Occipital lobe (tissue), 2 donors: ENCODE data around the gene DPH6. TPM values are rescaled to one million over a fixed set of nuclear protein-coding genes. Genes with fewer than 3 reads are reported as not detected.
"Not testable (repeated sequence)": the region's sequence is repeated elsewhere in the genome, so short reads cannot be mapped to it uniquely, and the experiment has no call there.

Experiments
- DNase-seq: peaks from one replicate; lab custom pipeline; 2025; lab: John Stamatoyannopoulos, UW
- total RNA-seq: library from RNA; depleted of rRNA; stranded (reverse); fragments of >200 nt; gene quantifications from one replicate; pipeline ENCODE4 v1.2.3, GENCODE V29; 2014

The DPH6 gene, protein sequence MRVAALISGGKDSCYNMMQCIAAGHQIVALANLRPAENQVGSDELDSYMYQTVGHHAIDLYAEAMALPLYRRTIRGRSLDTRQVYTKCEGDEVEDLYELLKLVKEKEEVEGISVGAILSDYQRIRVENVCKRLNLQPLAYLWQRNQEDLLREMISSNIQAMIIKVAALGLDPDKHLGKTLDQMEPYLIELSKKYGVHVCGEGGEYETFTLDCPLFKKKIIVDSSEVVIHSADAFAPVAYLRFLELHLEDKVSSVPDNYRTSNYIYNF
- 12.9 TPM for total RNA-seq

DNA sequence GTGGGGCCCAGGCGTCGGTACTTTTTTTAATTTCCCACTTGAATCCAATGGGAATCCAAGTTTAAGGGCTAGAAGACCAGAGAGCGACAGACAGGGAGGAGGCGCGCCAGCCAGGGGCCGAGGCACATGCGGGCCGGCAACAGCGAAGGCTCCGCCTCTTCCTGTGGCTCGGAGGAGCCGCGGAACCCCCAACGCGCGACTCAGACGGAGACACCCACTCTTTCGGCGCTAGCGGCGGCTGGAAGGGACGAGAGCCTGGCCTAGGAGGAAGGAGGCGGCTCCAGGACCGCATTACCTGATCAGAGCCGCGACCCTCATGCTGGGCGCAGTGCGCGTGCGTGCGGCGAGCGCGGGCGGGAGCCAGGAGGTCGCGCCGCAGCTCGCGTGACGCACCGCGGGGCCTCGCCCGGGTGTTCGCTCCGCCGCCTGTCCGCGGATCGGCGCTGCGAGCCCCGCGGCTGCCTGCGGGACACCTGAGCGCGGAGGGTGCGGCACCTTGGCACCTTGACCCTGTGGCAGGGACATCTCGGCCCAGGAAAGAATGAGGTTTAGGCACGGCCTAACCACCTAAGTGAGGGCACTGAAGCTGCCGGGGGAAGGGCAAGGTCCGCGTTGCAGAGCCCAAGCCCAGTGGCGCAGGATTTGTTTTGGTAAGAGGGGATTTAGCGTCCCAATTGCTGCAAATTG lies at the start of gene DPH6:
Gene DPH6, minus strand, starts transcription at position 342 of the 687 bp plus-strand sequence. Its CDS starts 24 bp downstream, at position 318.
- DNase-seq = peak; percentile 75

DNA sequence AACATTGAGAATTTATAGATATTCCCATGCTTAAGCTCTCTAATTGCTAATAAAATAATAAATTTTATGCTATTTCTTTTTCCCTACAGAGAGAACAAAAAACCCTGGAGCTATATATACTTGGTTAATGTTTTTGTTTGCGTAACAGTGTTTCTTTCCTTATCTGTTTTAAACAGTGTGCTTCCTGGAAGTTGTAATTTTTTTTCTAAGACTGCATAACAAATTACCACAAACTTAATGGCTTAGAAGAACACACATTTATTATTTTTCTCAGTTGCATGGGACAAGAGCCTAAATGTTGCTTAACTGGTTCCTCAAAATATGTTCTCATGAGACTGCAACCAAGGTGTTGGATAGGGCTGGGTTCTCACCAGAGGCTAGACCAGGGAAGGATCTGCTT lies 49.7 kb upstream of the DPH6 start:
- DNase-seq = no peak

DNA sequence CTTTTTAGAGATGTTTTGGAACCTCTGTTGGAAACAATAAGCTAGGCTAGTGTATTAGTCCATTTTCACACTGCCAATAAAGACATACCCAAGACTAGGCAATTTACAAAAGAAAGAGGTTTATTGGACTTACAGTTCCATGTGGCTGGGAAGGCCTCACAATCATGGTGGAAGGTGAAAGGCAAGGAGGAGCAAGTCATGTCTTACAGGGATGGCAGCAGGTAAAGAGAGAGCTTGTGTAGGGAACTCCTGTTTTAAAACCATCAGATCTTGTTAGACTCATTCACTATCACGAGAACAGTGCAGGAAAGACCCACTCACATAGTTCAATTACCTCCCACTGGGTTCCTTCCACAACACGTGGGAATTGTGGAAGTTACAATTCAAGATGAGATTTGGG lies 46.0 kb upstream of the DPH6 start:
- not testable (repeated sequence) for DNase-seq

DNA sequence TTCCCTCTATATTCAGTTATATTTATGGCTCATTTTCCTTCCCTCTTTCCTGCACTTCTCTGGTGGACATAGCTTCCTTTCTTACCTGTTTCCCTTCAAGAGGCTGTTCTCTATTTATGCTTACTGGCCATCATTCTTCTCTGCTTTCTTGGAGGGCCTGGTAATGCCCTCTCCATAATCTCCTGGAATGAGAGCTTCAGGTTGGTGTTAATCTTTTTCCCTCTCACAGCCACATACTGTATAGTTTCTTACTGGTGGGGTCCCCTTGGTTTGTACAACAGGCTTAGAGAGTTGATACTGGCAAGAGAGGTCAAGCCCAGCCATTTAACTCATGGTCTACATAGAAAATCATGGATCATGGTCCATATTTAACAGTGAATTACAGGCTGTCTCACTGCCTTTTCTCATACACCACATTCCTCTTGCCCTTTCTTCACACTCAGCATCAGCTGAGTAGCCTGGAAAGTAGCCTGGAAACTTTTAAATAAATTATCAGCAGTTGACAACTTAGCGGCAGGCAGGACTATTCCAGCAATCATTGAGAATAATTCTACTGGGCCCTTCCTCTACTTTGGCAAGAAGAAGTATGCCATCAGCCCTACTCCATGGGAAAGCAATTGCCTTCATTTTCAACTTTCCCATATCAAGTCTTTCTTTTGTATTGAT lies 38.0 kb upstream of the DPH6 start:
- DNase-seq = no peak

DNA sequence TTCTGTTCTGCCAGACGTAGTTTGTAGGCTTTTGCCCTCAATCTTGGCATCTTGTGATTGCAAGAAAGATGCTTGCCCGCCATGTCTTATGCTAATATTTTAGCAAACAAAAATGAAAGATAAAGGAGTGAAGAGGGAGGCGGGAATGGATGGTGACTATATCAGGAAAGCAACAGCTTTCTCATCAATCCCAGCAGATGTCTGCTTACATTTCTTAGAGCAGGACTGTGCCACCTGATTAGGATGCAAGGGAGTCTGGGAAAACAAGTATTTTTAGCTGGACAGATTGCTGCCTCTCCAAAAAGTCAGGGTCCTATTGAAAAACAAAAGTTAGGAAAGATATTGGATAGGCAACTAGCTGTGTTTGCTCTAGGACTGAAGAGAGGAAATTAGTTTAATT lies 34.6 kb upstream of the DPH6 start:
- no peak for DNase-seq

DNA sequence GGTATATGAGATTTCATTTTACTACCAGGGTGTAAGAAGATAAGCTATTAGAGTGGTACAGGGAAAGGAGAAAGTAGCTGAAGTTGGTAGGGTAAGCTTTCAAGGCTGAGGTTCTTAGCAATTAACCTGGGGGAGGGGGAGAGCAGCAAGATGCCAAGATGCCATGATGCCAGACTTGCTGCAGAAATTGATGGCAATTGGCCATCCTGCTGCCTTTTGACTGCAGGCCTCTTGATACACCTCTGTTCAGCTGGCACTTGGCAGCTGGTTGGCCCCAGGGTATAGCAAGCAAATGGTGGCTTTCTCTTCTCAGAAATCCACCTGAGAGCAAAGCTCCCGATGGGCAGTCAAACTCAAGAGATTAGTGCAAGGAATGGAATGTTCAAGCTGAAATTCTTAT lies 21.4 kb upstream of the DPH6 start:
- DNase-seq = no peak

DNA sequence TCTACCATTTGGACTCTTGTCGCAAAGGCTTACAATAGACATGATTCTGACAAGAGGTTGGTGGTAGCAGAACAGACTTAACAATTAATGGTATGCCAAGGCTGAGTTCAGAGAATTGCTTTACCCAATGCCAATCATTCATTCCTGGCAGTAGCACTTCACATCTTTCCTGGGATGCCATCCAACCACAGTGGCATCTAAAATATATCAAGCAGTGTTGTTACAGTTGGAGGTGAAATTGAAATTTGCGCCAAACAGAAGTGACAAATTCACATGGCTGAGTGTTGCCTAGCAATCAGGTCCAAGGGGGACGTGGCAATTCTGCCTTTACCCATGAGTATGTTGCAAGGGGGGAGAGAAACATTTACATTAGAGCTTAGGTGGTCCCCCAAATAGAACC lies 21.0 kb upstream of the DPH6 start:
- DNase-seq = no peak

DNA sequence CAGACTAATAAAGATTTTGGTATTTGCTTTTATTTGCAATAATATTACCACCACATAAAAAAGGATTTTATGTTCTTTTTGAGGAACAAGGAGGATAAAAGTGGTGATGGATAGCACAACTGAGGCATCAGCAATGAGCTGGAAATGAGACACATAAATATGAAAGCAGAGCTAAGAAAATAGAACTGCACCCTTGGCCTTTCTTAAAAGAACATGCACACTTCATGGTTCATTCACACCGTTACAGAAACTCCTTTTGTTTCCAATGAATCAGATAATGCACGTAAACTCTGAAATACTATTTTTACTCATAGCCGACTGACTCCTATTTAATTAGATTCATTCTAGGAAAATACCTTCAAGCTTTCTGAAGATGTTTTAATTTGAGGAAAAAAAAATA lies 19.9 kb upstream of the DPH6 start:
- no peak for DNase-seq

DNA sequence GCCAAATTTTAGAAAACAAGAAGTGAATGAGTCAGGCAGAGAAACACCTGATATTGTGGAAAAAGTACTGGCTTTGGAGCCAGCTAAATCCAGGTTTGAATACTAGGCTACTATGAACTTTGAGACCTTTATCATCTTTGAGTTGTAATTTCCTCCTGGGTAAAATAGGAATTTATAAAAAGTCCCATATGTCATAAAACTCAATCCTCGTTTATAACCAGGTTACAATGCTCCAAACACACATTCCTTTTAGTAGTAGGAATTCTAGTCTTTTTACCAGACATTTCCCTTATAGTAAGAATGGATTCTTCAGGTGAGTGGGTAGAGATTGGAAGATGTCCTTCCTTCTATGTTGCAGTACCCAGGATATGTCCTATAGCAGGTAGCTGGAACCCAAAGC lies 16.7 kb upstream of the DPH6 start:
- DNase-seq = no peak

DNA sequence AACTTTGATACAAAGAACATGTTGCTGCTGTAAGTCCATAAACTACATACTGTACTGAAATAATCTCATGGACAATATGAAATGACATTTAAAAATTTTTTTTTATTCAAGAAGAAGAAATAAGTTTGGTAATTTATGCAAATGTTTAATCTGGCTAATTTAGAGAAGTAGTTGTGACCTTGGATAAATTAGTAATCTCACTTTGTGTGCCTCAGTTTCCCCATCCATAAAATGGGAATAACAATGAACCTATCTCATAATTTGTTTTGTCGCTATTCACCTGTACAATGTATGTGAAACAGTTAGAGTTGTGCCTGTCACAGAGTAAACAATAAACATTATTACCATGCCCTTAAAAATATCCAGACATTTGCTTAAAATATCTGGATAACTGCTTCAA lies 15.3 kb upstream of the DPH6 start:
- DNase-seq = no peak

DNA sequence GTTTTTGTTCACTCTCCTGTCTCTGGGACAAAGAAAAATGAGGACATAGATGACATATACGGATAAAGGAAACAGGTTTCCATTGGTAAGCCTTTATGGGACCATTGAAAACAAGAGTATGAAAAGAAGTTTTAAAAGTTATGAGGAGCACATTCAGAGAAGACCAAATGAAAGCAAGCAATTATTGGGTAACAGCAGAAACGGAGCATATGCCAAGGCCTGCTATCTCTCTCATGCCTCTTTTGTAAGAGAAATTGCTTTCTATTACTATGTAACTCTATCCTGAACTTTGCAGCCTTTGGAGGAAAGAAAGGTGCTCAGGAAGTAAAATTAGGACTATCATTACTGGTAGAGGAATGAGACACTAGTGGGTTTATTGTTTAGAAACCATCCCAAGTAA lies 14.9 kb upstream of the DPH6 start:
- DNase-seq = no peak

DNA sequence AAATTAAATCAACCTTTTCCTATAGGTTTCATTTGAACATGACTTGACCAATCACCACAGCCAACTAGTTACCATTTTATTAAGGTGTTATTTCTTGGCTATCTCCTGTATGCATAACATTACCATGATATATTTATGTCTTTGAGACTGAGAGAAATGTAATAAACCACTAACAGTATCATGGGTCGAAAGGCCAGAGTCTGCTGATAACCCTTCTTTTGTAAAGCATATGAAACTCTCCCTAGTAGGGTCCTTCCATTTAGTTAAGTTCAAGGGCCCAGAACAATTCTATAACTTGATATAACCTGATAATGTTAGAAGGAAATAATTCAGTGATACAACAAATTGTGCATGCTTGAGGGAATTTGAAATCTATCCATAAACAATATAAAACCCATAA lies 14.3 kb upstream of the DPH6 start:
- DNase-seq = no peak

DNA sequence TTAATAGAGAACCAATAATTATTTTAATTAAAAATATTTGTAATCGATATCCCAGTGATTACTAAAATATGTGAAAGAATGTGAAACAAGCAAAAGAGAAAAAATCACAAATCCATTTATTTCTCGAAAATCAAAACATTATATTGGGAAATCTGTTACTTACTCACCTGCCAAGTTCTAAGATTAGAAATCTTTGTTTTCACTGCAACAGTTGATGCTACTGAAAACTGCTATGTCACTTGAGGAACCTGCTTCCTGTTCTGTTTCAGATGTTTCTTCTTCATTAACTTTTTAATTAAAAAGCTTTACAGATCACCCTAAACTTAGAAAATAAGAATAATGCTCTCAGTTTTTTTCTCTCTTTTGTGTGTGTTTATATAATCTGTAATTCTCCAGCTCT lies 13.7 kb upstream of the DPH6 start:
- DNase-seq = no peak

DNA sequence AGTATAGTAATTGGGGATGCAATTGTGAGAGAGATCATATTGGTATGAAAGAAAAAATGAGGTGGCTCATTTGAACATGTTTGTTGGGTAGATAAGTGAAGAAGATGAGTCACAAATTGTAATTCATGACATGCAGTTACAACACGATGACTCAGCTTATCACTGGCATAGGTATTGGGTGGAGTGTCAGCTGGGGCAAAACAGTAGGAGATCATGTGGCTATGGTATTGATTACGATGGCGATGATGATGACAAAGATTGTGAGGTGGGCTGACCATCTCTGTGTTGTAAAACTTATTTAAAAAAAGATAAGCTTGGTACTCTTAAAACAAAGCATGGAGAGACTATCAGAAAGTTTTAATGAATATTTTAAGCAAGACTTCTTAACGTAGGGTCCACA lies 11.6 kb upstream of the DPH6 start:
- DNase-seq = no peak

DNA sequence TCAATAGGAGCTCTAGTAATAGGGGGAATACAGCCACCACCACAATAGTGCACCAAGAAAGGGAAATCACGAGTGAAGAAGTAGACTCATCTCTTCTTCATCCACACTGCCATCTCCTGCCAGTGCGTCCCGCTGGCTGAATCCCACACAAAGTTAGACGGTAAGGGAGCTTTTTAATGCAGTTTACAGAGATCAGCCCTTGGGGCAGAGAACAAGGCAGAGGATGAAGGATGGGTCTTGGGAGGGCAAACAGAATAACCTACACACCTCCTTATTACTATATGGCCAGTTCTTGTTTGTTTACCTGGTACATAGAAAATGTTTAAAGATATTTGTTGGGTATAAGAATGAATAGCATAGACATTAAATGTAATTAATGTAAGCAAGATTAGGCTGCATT lies 11.0 kb upstream of the DPH6 start:
- DNase-seq = no peak

DNA sequence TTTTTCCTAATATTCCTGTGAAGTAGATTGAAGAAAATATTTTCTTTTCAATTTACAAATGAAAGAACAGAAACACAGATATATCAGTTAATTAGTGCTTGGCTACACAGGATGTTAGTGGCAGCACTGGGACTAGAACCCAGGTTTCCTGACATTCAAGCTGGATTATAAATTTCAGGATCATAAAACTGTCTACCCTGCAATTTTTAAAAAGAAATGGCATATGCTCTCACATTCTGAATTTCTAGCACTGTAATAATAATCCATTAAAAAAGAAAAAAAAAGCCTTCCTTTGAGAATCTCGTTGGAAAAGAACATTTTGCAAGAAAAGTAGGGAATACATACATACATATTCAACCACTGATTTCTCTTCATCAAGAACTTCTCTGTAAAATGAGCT lies 9.3 kb upstream of the DPH6 start:
- no peak for DNase-seq

DNA sequence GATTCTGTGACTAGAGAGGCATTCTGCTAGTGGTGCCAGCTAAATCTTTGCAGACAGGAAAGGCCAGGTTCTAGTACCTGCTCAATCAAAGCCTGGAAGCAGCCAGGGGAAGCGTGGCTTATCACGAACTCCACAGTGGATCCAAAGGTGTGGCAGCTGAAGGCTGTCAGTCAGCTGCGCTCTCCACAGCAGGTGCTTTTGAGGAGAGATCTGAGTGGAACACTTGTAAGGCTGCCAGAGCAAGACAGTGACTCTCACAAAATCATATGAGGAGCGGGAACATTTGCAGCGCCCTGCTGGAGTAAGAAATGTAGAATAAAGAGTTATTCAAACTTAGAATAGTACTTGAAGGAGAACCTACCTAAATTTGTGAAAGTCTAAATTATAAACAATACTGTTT lies 5.0 kb upstream of the DPH6 start:
- no peak for DNase-seq

DNA sequence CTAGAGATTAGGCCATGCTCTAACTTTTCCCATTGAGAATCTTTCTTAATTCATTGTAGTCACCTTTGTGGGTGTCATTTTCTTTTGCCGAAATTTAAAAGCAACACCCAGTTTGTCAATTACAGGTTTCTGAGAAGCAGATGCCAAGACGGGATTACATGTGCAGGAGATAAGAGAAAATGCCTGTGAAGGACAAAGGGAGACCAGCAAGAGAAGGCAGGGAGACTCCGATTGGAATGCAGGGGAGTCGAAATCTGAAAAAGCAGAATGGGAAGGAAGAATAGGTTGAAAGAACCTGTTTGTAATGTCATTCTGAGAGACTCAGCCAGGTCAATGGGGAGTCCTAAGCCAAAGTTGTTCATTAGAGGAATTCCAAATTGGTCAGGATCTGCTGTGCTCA lies 3.6 kb upstream of the DPH6 start:
- no peak for DNase-seq

DNA sequence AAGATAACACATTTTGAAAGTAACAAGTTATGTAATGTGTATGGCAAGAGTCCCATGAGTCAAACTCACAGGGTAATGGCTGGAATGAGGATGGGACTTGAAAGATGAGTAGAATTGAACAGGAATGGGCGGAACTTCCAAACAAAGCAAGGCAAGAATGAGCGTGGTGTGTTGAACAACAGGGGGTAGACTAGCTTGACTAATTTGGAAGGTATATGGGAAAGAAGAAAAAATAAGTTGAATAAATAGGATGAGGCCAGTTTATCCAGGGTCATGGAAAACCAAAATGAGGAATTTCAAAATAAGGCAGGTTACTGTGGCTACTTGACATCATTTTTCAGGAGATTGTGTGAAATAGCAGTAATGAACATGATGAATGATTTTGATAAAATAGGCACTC lies 2.5 kb upstream of the DPH6 start:
- no peak for DNase-seq

DNA sequence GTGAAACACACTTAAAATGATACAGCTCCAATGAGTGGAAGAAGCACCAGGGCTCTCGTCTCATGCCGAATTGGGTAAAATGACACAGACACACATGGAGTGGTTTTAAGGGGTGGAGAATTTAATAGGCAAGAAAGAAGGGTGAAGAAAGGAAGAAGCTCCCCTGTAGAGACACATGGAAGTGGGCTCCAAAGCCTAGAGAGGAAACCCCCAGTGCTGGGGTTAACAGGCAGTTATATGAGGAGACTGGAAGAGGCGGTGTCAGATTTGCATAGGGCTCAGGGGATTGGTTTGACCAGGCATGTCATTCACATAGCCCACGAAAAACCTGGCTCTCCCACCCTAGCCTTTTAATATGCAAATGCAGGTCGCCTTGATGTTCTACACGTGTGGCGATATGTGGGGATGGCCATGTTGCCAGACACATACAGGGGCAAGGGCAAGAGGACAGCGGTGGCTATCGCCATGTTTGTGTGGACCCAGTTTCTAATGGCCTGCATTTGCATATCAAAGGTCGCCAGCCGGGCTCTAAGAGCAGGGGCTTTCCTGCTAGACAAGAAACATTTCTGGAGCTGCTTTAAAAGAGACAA lies 1.9 kb upstream of the DPH6 start:
- no peak for DNase-seq

DNA sequence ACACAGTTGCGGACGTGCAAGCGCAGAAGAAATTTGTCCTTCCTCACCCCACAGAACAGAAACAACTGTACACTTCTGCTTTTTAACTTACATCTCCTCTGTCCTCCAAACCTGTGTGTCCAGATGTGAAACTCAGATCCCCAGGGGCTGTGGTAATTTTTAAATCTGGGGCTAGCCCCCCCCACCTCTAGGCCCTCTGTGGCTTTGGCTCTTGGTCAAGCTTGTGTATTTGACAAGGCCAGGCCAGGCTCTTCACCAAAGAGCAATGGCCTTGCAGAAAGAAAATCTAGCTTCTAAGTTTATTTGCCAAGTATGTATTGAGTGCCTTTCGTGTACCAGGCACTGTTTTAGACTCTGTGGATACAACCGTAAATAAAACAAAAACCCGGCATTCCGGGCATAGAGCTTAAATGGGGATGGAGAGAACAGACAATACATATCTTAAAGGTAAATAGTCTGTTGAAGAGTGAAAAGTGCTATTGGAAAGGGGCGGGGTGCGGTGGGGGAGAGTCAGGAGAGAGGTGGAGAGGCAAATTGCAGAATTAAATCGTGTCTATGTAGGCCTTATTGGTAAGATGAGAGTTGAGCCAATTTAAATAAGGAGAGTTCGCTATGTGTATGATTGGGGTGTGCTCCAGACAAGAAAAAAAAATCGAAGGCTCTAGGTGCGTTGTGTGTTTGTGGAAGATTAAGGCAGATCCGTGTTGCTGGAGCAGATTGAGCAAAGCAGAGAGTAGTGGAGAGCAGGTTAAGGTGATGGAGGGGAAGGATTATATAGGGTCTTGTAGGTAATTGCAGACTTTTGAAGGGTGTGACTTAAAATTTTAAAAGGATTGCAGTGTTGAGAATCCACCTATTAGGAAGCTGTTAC lies 781 bp upstream of the DPH6 start:
- no peak for DNase-seq
